K562 (cell line): Measurements from ENCODE around the gene ASCL2. TPM values are rescaled to one million over a fixed set of nuclear protein-coding genes. Genes with fewer than 3 reads are reported as not detected.

ENCODE experiments used
- BCOR ChIP-seq: fragments of 450-650 bp; IDR thresholded peaks from 2 replicates; pipeline ENCODE4 v1.6.1; 2016
- CHCHD3 ChIP-seq: fragments of 250-450 bp; sonication (Bioruptor Pico); IDR thresholded peaks from 2 replicates; pipeline ENCODE4 v2.1.2; 2022; ENCODE audit warnings: mild to moderate bottlenecking
- DPF2 ChIP-seq: fragments of 450-650 bp; IDR thresholded peaks from 2 replicates; pipeline ENCODE4 v1.6.1; 2016
- ESRRA ChIP-seq: fragments of 450-650 bp; IDR thresholded peaks from 2 replicates; pipeline ENCODE4 v1.6.1; 2014; ENCODE audit warnings: low read depth, mild to moderate bottlenecking, moderate library complexity, borderline replicate concordance
- HIVEP1 ChIP-seq: fragments of 250-450 bp; sonication (Bioruptor Pico); IDR thresholded peaks from 2 replicates; pipeline ENCODE4 v1.4.0; 2020; ENCODE audit warnings: mild to moderate bottlenecking
- KDM2B ChIP-seq: fragments of 250-450 bp; sonication (Bioruptor Pico); IDR thresholded peaks from 2 replicates; pipeline ENCODE4 v1.8.0; 2021; ENCODE audit warnings: mild to moderate bottlenecking, moderate library complexity
- KLF16 ChIP-seq: IDR thresholded peaks from 2 replicates; pipeline ENCODE4 v1.6.1; 2016; ENCODE audit warnings: antibody characterized with exemption
- MAZ ChIP-seq, 2 experiments: fragments of 450-650 bp in 1 of 2; sonication (generic) in 1 of 2; formaldehyde crosslinking; IDR thresholded peaks in 1 of 2; conservative IDR thresholded peaks in 1 of 2; 2 replicates each; pipeline versions ENCODE4 v1.4.0 to v1.5.0; 2020; ENCODE audit warnings: mild to moderate bottlenecking in 1 of 2, missing genetic modification reagents in 1 of 2
- MEIS2 ChIP-seq: fragments of 450-650 bp; IDR thresholded peaks from 2 replicates; pipeline ENCODE4 v1.6.1; 2014; ENCODE audit warnings: mild to moderate bottlenecking; ENCODE audit not compliant: partially characterized antibody
- NR4A1 ChIP-seq, 2 experiments: fragments of 250-450 bp in 1 of 2; fragments of 450-650 bp in 1 of 2; sonication (Bioruptor Pico) in 1 of 2; IDR thresholded peaks; 2 replicates each; pipeline versions ENCODE4 v1.4.0 to v1.6.1; 2016 to 2020; ENCODE audit warnings: mild to moderate bottlenecking in 2 of 2, missing compliant biosample characterization in 1 of 2, missing genetic modification characterization in 1 of 2, moderate library complexity in 1 of 2
- PHF20 ChIP-seq: fragments of 450-650 bp; IDR thresholded peaks from 2 replicates; pipeline ENCODE4 v1.6.1; 2018; ENCODE audit not compliant: partially characterized antibody
- PHF8 ChIP-seq: fragments of 200-600 bp; sonication (generic); IDR thresholded peaks from 2 replicates; pipeline ENCODE4 v1.6.1; 2012; ENCODE audit warnings: mixed run types, mild to moderate bottlenecking, inconsistent platforms, low read length, moderate library complexity, borderline replicate concordance
- RBM14 ChIP-seq: fragments of 200-400 bp; formaldehyde crosslinking; IDR thresholded peaks from 2 replicates; pipeline ENCODE4 v1.6.1; 2018; ENCODE audit warnings: low read depth, mild to moderate bottlenecking, low read length, moderate library complexity, borderline replicate concordance; ENCODE audit not compliant: insufficient read depth
- RBM25 ChIP-seq: fragments of 200-400 bp; formaldehyde crosslinking; IDR thresholded peaks from 2 replicates; pipeline ENCODE4 v1.6.1; 2018; ENCODE audit warnings: low read length, low read depth, moderate library complexity; ENCODE audit not compliant: severe bottlenecking
- SAP30 ChIP-seq: fragments of 200-600 bp; sonication (generic); IDR thresholded peaks from 2 replicates; pipeline ENCODE4 v1.6.1; 2012; ENCODE audit warnings: borderline replicate concordance, low read depth, mild to moderate bottlenecking, moderate library complexity, low read length, control low read depth, inconsistent platforms; ENCODE audit not compliant: insufficient read depth, poor library complexity, severe bottlenecking
- SMARCA4 ChIP-seq: fragments of 450-650 bp; IDR thresholded peaks from 2 replicates; pipeline ENCODE4 v1.6.1; 2016
- SNIP1 ChIP-seq: fragments of 450-650 bp; IDR thresholded peaks from 2 replicates; pipeline ENCODE4 v1.7.1; 2017; ENCODE audit warnings: low read depth, mild to moderate bottlenecking
- STAG1 ChIP-seq: sonication (generic); formaldehyde crosslinking; IDR thresholded peaks from 2 replicates; pipeline ENCODE4 v1.5.0; 2020; ENCODE audit warnings: missing genetic modification reagents, borderline replicate concordance
- XRCC5 ChIP-seq: fragments of 200-400 bp; formaldehyde crosslinking; IDR thresholded peaks from 2 replicates; pipeline ENCODE4 v1.6.1; 2017; ENCODE audit warnings: low read depth, mild to moderate bottlenecking, low read length
- ZNF76 ChIP-seq: fragments of 250-450 bp; sonication (Bioruptor Pico); IDR thresholded peaks from 2 replicates; pipeline ENCODE4 v1.4.0; 2020; ENCODE audit warnings: mild to moderate bottlenecking, moderate library complexity, borderline replicate concordance
- polyA plus RNA-seq, 8 experiments: library from polyadenylated mRNA; depleted of rRNA in 4 of 8; stranded (reverse) in 5 of 8; unstranded in 3 of 8; fragments of >200 nt; fragmentation: Nextera tagmentation in 2 of 8; fragmentation: Illumina TruSeq in 1 of 8; extraction: Ambion mirVana in 2 of 8; extraction: Trizol in 1 of 8; gene quantifications; 2 replicates each; pipeline versions ENCODE4 v1.2.1 to v1.2.3, GENCODE V29; 2011 to 2014; ENCODE audit warnings: inconsistent platforms in 1 of 8, missing spikeins in 1 of 8
- total RNA-seq, 7 experiments: library from RNA; depleted of rRNA in 6 of 7; stranded (reverse); fragments of >200 nt in 6 of 7; fragmentation: Illumina TruSeq in 2 of 7; extraction: Trizol in 2 of 7; gene quantifications; 2 replicates each; pipeline versions ENCODE4 v1.2.1 to v1.2.3, GENCODE V29; 2011 to 2021; ENCODE audit warnings: low replicate concordance in 1 of 7
- TF ChIP-seq, protein P1 (sequence below): fragments of 450-650 bp; IDR thresholded peaks from 2 replicates; pipeline ENCODE4 v1.6.1; 2017; ENCODE audit warnings: antibody characterized with exemption, mild to moderate bottlenecking
- TF ChIP-seq, protein P2 (sequence below): IDR thresholded peaks from 3 replicates; pipeline ENCODE4 v1.6.1; 2011; ENCODE audit warnings: borderline replicate concordance, mild to moderate bottlenecking, moderate library complexity; ENCODE audit not compliant: insufficient read length; ENCODE audit errors: extremely low read depth

ASCL2 gene
- total and polyA plus RNA-seq, 9 of the 15 experiments (the other 6 are each of a cell fraction or from before 2014, with no cell fraction given) = 0.11 to 1.4 (median 0.36) TPM; not detected in 2

- TF ChIP-seq, protein P1, sequence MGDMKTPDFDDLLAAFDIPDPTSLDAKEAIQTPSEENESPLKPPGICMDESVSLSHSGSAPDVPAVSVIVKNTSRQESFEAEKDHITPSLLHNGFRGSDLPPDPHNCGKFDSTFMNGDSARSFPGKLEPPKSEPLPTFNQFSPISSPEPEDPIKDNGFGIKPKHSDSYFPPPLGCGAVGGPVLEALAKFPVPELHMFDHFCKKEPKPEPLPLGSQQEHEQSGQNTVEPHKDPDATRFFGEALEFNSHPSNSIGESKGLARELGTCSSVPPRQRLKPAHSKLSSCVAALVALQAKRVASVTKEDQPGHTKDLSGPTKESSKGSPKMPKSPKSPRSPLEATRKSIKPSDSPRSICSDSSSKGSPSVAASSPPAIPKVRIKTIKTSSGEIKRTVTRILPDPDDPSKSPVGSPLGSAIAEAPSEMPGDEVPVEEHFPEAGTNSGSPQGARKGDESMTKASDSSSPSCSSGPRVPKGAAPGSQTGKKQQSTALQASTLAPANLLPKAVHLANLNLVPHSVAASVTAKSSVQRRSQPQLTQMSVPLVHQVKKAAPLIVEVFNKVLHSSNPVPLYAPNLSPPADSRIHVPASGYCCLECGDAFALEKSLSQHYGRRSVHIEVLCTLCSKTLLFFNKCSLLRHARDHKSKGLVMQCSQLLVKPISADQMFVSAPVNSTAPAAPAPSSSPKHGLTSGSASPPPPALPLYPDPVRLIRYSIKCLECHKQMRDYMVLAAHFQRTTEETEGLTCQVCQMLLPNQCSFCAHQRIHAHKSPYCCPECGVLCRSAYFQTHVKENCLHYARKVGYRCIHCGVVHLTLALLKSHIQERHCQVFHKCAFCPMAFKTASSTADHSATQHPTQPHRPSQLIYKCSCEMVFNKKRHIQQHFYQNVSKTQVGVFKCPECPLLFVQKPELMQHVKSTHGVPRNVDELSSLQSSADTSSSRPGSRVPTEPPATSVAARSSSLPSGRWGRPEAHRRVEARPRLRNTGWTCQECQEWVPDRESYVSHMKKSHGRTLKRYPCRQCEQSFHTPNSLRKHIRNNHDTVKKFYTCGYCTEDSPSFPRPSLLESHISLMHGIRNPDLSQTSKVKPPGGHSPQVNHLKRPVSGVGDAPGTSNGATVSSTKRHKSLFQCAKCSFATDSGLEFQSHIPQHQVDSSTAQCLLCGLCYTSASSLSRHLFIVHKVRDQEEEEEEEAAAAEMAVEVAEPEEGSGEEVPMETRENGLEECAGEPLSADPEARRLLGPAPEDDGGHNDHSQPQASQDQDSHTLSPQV = peak; percentile 69; the same call in 1 of the 2 replicates
- TF ChIP-seq, protein P2, sequence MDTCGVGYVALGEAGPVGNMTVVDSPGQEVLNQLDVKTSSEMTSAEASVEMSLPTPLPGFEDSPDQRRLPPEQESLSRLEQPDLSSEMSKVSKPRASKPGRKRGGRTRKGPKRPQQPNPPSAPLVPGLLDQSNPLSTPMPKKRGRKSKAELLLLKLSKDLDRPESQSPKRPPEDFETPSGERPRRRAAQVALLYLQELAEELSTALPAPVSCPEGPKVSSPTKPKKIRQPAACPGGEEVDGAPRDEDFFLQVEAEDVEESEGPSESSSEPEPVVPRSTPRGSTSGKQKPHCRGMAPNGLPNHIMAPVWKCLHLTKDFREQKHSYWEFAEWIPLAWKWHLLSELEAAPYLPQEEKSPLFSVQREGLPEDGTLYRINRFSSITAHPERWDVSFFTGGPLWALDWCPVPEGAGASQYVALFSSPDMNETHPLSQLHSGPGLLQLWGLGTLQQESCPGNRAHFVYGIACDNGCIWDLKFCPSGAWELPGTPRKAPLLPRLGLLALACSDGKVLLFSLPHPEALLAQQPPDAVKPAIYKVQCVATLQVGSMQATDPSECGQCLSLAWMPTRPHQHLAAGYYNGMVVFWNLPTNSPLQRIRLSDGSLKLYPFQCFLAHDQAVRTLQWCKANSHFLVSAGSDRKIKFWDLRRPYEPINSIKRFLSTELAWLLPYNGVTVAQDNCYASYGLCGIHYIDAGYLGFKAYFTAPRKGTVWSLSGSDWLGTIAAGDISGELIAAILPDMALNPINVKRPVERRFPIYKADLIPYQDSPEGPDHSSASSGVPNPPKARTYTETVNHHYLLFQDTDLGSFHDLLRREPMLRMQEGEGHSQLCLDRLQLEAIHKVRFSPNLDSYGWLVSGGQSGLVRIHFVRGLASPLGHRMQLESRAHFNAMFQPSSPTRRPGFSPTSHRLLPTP = no peak
- peak; percentile 27 to 38; a peak in 1 of 4 replicates for TF ChIP-seq MAZ (CRISPR knock-in tag; conservative IDR thresholded peaks at IDR 0.05 in 1 of 2, IDR thresholded peaks at IDR 0.05 in 1 of 2)
- TF ChIP-seq SMARCA4 = no peak
- TF ChIP-seq KDM2B (CRISPR knock-in tag) = no peak
- TF ChIP-seq STAG1 (CRISPR knock-in tag) = peak; percentile 24; the same call in 1 of the 2 replicates
- no peak for TF ChIP-seq MEIS2
- no peak for TF ChIP-seq PHF8
- peak; percentile 68; the same call in 1 of the 2 replicates for TF ChIP-seq XRCC5
- TF ChIP-seq HIVEP1 = no peak
- no peak for TF ChIP-seq RBM14
- TF ChIP-seq SAP30 = no peak
- TF ChIP-seq PHF20 = no peak
- TF ChIP-seq DPF2 = no peak
- TF ChIP-seq ESRRA = no peak
- no peak for TF ChIP-seq BCOR
- TF ChIP-seq KLF16 = peak; percentile 41; the same call in 1 of the 2 replicates
- TF ChIP-seq RBM25 = no peak
- no peak for TF ChIP-seq ZNF76
- no peak for TF ChIP-seq NR4A1 (CRISPR knock-in tag; IDR thresholded peaks at IDR 0.05)
- TF ChIP-seq NR4A1 (tag; IDR thresholded peaks at IDR 0.05) = 0 out of 2 replicates have a peak, but pooled peaks have one; percentile 31
- TF ChIP-seq CHCHD3 (CRISPR knock-in tag) = no peak
- no peak for TF ChIP-seq SNIP1
These were observed 34.9 kb upstream of the ASCL2 start (continued) for GRCh38 chr11:2305140-2305778.
